ENCODE results near the gene CLDN20. TPM values are rescaled to one million over a fixed set of nuclear protein-coding genes. Genes with fewer than 3 reads are reported as not detected.

Gene CLDN20
- total and polyA plus RNA-seq, 8 donors = 0.07 TPM; not detected in 7

DNA sequence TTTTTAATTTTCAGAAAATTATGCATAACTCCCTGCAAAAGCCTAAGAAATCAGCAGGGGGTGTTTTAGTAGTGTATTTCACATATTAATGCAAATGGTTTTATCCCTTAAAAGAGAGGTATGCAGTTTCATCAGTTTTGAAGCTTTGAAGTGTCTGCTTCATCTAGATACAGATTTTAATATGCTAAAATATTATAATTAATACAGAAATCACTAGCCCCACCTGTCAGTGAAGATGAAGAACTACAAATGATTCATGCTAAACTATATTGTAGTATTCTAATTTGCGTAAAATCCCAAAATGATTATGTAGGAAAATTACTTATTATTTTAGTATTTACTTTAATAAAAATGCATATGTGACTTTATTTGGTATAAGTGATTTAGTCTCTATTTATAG is 53.4 kb downstream of the CLDN20 start:
- no peaks in the 10 kb centered on the region for H3K36me3 ChIP-seq
- no peaks in the 10 kb centered on the region for H3K9me3 ChIP-seq
- no peak for DNase-seq
- H3K27me3 ChIP-seq = no peaks in the 10 kb centered on the region
- H3K4me3 ChIP-seq = no peak overlapping the region
- FAIRE-seq = no peak
- H3K4me1 ChIP-seq = peaks cover 0 to 15% (median 3%) of the 10 kb centered on the region in 3 donors
- no peak for ATAC-seq
- WGBS, 2 donors = 84 to 94% methylated on average over 1 of the region's 1 CpG
- intact Hi-C loops (cut with DNase I) = no loop called here
- H3K27ac ChIP-seq = no peak overlapping the region
- TF ChIP-seq, protein P1, sequence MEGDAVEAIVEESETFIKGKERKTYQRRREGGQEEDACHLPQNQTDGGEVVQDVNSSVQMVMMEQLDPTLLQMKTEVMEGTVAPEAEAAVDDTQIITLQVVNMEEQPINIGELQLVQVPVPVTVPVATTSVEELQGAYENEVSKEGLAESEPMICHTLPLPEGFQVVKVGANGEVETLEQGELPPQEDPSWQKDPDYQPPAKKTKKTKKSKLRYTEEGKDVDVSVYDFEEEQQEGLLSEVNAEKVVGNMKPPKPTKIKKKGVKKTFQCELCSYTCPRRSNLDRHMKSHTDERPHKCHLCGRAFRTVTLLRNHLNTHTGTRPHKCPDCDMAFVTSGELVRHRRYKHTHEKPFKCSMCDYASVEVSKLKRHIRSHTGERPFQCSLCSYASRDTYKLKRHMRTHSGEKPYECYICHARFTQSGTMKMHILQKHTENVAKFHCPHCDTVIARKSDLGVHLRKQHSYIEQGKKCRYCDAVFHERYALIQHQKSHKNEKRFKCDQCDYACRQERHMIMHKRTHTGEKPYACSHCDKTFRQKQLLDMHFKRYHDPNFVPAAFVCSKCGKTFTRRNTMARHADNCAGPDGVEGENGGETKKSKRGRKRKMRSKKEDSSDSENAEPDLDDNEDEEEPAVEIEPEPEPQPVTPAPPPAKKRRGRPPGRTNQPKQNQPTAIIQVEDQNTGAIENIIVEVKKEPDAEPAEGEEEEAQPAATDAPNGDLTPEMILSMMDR (IDR thresholded peaks at IDR 0.05) = no peak

DNA sequence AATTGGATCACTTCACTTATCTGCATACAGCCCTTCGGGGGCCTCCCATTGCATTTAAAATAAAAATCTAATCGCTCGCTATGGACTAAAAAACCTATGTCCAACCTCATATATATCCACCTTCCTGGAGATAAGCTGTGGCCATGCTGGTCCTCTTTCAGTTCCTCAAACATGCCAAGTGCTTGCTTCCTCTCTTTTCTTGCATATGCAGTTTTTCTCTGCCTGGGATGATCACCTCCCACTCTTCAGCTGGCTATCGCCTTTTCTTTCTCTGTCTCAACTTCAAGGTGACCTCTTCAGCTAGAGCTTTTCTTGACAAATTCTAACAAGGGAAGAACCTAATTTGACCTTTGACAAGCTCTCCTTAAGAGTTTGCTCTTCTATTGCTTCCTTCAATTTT is 56.1 kb downstream of the CLDN20 start:
- 87 to 89% methylated on average over 4 of the region's 4 CpGs for WGBS, 2 donors
- no peak overlapping the region for H3K27ac ChIP-seq
- peaks cover 0 to 5% (median 3%) of the 10 kb centered on the region in 3 donors for H3K4me1 ChIP-seq
- intact Hi-C loops (cut with DNase I) = no loop called here
- no peak for ATAC-seq
- TF ChIP-seq, protein P1 (IDR thresholded peaks at IDR 0.05) = no peak
- DNase-seq = no peak
- H3K36me3 ChIP-seq = no peaks in the 10 kb centered on the region
- no peaks in the 10 kb centered on the region for H3K9me3 ChIP-seq
- H3K27me3 ChIP-seq = no peaks in the 10 kb centered on the region
- H3K4me3 ChIP-seq = no peak overlapping the region
- FAIRE-seq = no peak

DNA sequence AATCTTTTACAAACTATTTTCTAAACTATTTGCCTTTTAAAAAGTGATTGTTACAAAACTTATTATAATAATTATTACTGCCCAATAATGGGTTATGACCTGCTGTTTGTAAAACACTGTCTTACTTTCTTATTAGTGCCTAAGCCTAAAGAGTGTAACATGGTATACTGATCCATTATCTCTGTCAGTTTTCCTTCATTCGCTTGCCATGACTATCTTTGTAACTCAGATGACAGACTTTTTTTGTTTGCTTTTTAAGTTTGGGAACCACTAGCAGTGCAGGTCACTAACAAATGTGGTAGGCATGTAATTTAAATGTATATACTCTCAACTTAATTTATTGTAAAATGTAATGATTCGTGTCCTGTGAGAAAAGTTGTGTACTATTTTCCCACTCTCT is 60.4 kb downstream of the CLDN20 start:
- TF ChIP-seq, protein P1 (IDR thresholded peaks at IDR 0.05) = no peak
- Histone ChIP-seq H3K27me3 (no peaks in the 10 kb centered on the region), H3K9me3 (no peaks in the 10 kb centered on the region), H3K27ac (no peak overlapping the region), H3K4me1 (peaks cover 0 to 15% (median 13%) of the 10 kb centered on the region in 3 donors), H3K36me3 (no peaks in the 10 kb centered on the region), H3K4me3 (no peak overlapping the region)
- intact Hi-C loops (cut with DNase I) = no loop called here
- ATAC-seq (no peak), FAIRE-seq (no peak), DNase-seq (no peak)
- 67 to 79% methylated on average over 2 of the region's 2 CpGs for WGBS, 2 donors

DNA sequence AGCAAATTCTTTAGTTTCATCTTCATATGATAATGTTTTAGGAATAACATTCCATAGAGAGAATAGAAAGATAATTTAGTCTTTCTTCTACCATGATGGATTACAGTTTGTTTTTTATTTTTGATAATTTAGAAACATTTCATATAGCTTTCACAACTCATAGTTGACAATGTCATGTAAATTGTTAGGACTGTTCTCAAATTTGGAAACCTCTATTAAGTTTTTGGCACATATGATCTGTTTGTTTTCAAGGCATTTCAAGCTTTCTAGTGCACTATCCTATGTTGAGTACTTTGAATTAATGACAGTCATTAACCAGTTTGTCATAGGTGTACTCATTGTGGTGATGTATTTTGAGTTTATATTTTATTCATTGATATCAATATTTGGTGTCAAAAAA is 61.2 kb downstream of the CLDN20 start:
- DNase-seq (no peak), FAIRE-seq (no peak), ATAC-seq (no peak)
- Histone ChIP-seq H3K36me3 (no peaks in the 10 kb centered on the region), H3K4me3 (no peak overlapping the region), H3K9me3 (no peaks in the 10 kb centered on the region), H3K27me3 (no peaks in the 10 kb centered on the region), H3K27ac (no peak overlapping the region), H3K4me1 (peaks cover 0 to 19% (median 16%) of the 10 kb centered on the region in 3 donors)
- TF ChIP-seq, protein P1 (IDR thresholded peaks at IDR 0.05) = no peak
- intact Hi-C loops (cut with DNase I) = no loop called here

DNA sequence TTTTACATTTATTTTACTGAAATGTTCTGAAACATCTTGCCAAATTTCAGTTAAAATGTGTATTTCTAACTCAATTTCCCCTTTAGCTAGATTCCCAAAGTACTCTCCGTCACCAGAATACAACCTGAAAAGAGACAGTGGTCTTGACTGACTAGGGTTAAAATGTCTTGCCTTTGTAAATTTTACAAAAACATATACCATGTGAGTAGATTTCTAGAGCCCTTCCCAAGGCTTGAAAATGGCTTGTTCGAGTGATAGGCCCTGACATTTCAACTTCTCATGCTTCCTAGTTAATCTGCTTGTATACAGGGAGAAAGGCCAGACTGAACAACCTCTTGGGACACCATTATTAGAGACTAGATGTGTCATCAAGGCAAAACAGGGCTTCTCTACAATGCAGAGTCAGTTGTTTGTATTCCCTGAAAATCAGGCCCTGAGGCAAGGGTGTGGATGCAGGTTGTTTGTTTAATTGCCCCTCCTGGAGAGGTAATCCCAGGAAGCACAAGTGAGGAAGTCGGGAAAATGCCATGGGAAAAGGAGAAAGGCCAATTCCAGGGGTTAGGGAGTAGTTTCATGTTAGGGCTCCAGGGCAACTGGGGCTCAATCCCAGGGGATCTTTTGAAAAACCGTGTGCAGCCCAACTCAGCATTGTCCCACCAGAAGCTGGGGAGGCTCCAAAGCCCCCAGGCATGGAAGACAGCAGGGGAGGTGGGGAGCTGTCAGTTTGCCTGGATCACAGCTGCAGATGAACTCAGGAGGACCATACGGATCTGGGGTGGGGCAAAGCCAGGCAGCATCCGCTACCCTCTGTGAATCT is 62.1 kb downstream of the CLDN20 start:
- peaks cover 0 to 19% (median 16%) of the 10 kb centered on the region in 3 donors for H3K4me1 ChIP-seq
- no peaks in the 10 kb centered on the region for H3K9me3 ChIP-seq
- H3K4me3 ChIP-seq = no peak overlapping the region
- no peak for ATAC-seq
- DNase-seq = no peak
- intact Hi-C loops (cut with DNase I) = no loop called here
- TF ChIP-seq, protein P1 (IDR thresholded peaks at IDR 0.05) = no peak
- 77 to 84% methylated on average over 6 of the region's 6 CpGs for WGBS, 2 donors
- no peak overlapping the region for H3K27ac ChIP-seq
- H3K27me3 ChIP-seq = no peaks in the 10 kb centered on the region
- no peak for FAIRE-seq
- no peaks in the 10 kb centered on the region for H3K36me3 ChIP-seq
